Measurements from ENCODE around the gene MAP2.
A peak's percentile ranks its signal among the peaks of the same experiment; 100 is the strongest.

DNA sequence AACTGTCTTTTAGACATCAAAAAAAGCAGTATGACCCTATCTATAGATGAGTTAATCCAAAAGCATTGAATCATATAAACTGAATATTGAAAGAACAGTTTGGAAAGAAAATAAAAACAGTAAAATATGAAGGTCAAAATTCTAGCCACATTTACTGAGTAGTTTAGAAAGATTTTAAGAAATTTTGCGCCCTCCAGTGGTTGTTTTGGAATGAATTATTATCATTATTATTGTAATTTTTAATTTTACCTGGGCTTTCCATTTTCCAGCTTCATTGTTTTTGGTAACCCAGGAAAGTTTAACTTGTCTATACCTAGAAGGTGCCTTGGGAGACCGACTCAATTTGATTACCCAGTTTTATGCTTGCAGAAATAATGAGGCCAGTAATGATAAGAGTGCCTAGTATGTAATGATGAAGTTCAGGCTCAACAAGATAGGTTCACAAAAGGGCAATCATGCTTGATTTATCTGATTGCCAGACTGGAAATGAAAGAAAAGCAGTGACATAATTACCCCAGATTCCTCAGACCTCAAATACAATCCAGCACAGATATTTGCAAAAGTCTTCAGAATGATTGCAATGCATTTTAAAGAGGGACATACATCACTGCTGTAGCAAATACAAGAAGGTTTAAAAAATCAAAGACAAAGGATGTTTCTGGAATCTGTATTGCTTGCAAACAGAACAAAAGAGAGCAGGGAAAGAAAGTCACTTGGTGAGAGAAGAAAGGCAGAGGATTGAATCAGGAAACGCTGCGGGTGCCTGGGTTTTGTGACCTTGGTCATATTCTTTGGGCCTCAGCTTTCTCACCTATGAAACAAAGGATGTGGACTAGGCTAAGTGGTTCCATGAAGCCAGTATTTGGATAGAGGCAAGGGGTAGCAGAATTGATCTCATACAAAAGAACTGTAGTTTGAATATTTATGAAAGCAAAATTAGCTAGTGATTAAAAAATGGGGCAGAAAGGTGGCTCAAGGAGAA is 153.8 kb downstream of the MAP2 start:
- TF ChIP-seq, protein P1, sequence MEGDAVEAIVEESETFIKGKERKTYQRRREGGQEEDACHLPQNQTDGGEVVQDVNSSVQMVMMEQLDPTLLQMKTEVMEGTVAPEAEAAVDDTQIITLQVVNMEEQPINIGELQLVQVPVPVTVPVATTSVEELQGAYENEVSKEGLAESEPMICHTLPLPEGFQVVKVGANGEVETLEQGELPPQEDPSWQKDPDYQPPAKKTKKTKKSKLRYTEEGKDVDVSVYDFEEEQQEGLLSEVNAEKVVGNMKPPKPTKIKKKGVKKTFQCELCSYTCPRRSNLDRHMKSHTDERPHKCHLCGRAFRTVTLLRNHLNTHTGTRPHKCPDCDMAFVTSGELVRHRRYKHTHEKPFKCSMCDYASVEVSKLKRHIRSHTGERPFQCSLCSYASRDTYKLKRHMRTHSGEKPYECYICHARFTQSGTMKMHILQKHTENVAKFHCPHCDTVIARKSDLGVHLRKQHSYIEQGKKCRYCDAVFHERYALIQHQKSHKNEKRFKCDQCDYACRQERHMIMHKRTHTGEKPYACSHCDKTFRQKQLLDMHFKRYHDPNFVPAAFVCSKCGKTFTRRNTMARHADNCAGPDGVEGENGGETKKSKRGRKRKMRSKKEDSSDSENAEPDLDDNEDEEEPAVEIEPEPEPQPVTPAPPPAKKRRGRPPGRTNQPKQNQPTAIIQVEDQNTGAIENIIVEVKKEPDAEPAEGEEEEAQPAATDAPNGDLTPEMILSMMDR (conservative IDR thresholded peaks at IDR 0.05 in 1 of 2, IDR thresholded peaks at IDR 0.05 in 1 of 2; ENCODE audit: extremely low read depth in 1 of 2, insufficient read depth in 1 of 2, low read depth in 1 of 2, low read length in 2 of 2): peak; percentile 32 to 41
- TF ChIP-seq EZH2 (IDR thresholded peaks at IDR 0.05; ENCODE audit: borderline replicate concordance, low read length): no peak
